ENCODE data around the gene SPACA7.

DNA sequence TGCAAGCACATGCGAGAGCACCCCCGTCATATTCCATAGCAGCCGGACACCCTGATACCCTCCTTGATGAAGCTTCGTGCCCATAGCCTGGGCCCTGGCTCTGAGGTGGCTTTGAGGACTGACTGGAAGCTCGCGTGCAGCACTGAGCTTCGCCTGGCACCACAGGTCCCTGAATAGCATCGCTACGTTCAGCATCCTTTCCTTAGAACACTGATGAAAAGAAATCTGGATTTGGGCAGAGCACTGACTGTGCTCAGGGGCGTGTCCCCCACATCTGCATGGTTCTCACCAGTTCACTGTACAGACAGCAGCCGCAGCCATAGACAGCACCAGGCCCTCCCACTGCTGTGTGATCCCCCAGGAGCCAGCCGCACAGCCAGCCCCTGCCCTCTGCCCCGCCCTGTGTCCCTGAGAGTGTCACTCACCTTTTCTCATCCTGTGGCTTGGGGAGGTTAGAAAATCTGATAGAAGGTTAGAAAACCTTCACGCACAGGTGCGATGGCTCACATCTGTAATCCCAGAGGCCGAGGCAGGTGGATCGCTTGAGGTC, 49.3 kb upstream of the SPACA7 start:
- TF ChIP-seq, protein P1, sequence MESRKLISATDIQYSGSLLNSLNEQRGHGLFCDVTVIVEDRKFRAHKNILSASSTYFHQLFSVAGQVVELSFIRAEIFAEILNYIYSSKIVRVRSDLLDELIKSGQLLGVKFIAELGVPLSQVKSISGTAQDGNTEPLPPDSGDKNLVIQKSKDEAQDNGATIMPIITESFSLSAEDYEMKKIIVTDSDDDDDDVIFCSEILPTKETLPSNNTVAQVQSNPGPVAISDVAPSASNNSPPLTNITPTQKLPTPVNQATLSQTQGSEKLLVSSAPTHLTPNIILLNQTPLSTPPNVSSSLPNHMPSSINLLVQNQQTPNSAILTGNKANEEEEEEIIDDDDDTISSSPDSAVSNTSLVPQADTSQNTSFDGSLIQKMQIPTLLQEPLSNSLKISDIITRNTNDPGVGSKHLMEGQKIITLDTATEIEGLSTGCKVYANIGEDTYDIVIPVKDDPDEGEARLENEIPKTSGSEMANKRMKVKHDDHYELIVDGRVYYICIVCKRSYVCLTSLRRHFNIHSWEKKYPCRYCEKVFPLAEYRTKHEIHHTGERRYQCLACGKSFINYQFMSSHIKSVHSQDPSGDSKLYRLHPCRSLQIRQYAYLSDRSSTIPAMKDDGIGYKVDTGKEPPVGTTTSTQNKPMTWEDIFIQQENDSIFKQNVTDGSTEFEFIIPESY (IDR thresholded peaks at IDR 0.05): no peak
- TF ChIP-seq, protein P2, sequence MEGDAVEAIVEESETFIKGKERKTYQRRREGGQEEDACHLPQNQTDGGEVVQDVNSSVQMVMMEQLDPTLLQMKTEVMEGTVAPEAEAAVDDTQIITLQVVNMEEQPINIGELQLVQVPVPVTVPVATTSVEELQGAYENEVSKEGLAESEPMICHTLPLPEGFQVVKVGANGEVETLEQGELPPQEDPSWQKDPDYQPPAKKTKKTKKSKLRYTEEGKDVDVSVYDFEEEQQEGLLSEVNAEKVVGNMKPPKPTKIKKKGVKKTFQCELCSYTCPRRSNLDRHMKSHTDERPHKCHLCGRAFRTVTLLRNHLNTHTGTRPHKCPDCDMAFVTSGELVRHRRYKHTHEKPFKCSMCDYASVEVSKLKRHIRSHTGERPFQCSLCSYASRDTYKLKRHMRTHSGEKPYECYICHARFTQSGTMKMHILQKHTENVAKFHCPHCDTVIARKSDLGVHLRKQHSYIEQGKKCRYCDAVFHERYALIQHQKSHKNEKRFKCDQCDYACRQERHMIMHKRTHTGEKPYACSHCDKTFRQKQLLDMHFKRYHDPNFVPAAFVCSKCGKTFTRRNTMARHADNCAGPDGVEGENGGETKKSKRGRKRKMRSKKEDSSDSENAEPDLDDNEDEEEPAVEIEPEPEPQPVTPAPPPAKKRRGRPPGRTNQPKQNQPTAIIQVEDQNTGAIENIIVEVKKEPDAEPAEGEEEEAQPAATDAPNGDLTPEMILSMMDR (IDR thresholded peaks at IDR 0.05; ENCODE audit: low read depth, low read length, missing input control): no peak
